Esophagus (tissue), 2 donors: ENCODE measurements around the gene GSC. TPM values are rescaled to one million over a fixed set of nuclear protein-coding genes. Genes with fewer than 3 reads are reported as not detected.
A peak's percentile ranks its signal among the peaks of the same experiment; 100 is the strongest.
"Not testable (repeated sequence)": the region's sequence is repeated elsewhere in the genome, so short reads cannot be mapped to it uniquely, and the experiment has no call there.

Experiments used
- H3K27ac ChIP-seq, 2 donors: one replicate each; pipeline ENCODE4 v1.5.1; 2013; ENCODE audit warnings: low read depth in 2 of 2, mild to moderate bottlenecking in 2 of 2, inconsistent platforms in 1 of 2, low read length in 1 of 2, moderate library complexity in 1 of 2
- H3K27me3 ChIP-seq, 2 donors: one replicate each; pipeline ENCODE4 v1.6.1; 2013; ENCODE audit warnings: low read length in 2 of 2, control low read depth in 1 of 2, mild to moderate bottlenecking in 1 of 2; ENCODE audit not compliant: insufficient read depth in 2 of 2, control insufficient read depth in 1 of 2
- H3K36me3 ChIP-seq, 2 donors: one replicate each; pipeline ENCODE4 v1.6.1; 2013; ENCODE audit warnings: low read length in 1 of 2; ENCODE audit not compliant: control insufficient read depth in 2 of 2, insufficient read depth in 2 of 2
- H3K4me1 ChIP-seq, 2 donors: one replicate each; pipeline ENCODE4 v1.6.1; 2013; ENCODE audit warnings: low read length in 1 of 2; ENCODE audit not compliant: control insufficient read depth in 2 of 2, insufficient read depth in 2 of 2
- H3K4me3 ChIP-seq, 2 donors: one replicate each; pipeline ENCODE4 v1.5.1; 2013; ENCODE audit warnings: low read length in 2 of 2, mild to moderate bottlenecking in 2 of 2, low read depth in 1 of 2, moderate library complexity in 1 of 2
- H3K9me3 ChIP-seq, 2 donors: one replicate each; pipeline ENCODE4 v1.6.1; 2013; ENCODE audit warnings: mild to moderate bottlenecking in 2 of 2, low read depth in 1 of 2, low read length in 1 of 2, moderate library complexity in 1 of 2; ENCODE audit not compliant: control insufficient read depth in 2 of 2, insufficient read depth in 1 of 2
- WGBS, 2 donors: extraction: QIAGEN DNeasy Blood & Tissue Kit; methylation state at CpG; one replicate each; pipeline ENCODE4 v1.1.7; 2013; 5-methylcytosine and 5-hydroxymethylcytosine counted together
- polyA plus RNA-seq, 2 donors: library from polyadenylated mRNA; stranded (reverse); fragments of 200-250 nt; gene quantifications; one replicate each; pipeline ENCODE4 v1.2.3, GENCODE V29; 2013
- donor health status: healthy with polysubstance abuse.
- donor health status: Bipolar disorder and iron deficiency.

GSC gene
- under 1 TPM in 1 of 2 donors, not detected in 1; 0.04 TPM for polyA plus RNA-seq

- 1 to 3% methylated on average over 80 to 96 of the region's 96 CpGs for WGBS, 2 donors
- H3K27ac ChIP-seq = no peak within 1 kb of the TSS
Measured at GRCh38 chr14:94769391-94770250, at the start of gene GSC. Gene GSC, minus strand, starts transcription at chr14:94770113. Its CDS starts 98 bp downstream, at chr14:94770015.

DNA sequence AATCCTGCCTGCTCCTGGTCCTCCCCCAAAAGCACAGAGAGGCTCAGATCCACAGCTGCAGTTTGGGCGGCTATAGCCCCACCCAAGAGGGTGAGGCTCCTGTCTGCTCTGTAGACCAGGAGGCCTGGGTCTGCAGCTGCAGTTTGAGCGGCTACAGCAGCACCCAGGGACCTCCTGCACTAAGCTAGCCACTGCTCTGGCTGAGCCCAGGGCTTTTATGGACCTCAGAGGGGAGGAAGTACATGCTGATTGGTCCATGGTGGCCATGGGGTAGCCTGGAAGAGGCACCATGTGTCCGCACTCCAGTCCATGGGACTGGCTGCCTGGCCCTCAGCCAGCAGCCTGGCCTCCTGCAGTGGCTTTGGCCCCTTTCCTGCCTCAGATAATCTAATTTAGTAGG, 49.6 kb upstream of the GSC start:
- 54 to 57% methylated on average over 3 of the region's 3 CpGs for whole genome bisulfite sequencing, 2 donors

More at GRCh38 chr14:94769391-94770250, at the start of gene GSC:
- Histone ChIP-seq H3K4me1 (peaks cover 11 to 15% of the 10 kb centered on the region in 2 donors), H3K9me3 (peaks cover 0 to 8% of the 10 kb centered on the region in 2 donors), H3K36me3 (no peaks in the 10 kb centered on the region), H3K27me3 (peaks cover 17 to 35% of the 10 kb centered on the region in 2 donors), H3K4me3 (peak within 1 kb of the TSS; percentile 48 to 54)

GRCh38 chr14:94816113-94816512, 46.2 kb upstream of the GSC start:
- Histone ChIP-seq H3K4me3 (no peak overlapping the region), H3K36me3 (no peaks in the 10 kb centered on the region), H3K4me1 (no peaks in the 10 kb centered on the region), H3K27ac (no peak overlapping the region), H3K27me3 (no peaks in the 10 kb centered on the region), H3K9me3 (peaks cover 0 to 2% of the 10 kb centered on the region in 2 donors)
- 25 to 37% methylated on average over 6 of the region's 6 CpGs for WGBS, 2 donors

More for the DNA sequence above, 49.6 kb upstream of the GSC start:
- H3K4me3 ChIP-seq = no peak overlapping the region
- H3K36me3 ChIP-seq = no peaks in the 10 kb centered on the region
- H3K27ac ChIP-seq = no peak overlapping the region
- no peaks in the 10 kb centered on the region for H3K27me3 ChIP-seq
- H3K9me3 ChIP-seq = peaks cover 0 to 2% of the 10 kb centered on the region in 2 donors
- H3K4me1 ChIP-seq = no peaks in the 10 kb centered on the region

DNA sequence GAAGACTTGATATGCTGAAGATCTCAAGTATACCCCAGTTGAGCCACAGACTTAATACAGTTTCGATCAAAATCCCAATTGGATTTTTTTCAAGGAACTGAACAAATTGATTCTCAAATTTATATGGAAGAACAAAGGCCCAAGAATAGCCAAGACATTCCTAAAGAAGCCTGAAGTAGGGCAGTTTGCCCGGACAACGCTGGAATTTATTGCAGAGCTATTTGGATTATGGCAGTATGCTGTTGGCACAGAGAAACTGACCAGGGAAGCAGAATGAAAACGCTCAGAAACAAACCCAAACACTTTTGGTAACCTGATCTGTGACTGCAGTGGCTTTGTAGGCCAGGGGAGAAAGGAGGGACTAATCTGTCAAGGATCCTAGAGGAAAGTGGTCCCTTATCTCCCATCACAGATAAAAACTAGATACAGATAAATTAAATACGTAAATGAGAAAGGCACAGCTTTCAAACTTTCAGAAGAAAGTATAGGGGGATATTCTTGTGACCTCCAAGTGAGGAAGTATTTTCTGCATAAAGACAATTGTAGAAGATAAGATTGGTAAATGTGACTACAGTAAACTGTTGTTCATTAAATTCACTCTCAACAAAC, 35.9 kb upstream of the GSC start:
- no peaks in the 10 kb centered on the region for H3K36me3 ChIP-seq
- H3K9me3 ChIP-seq = no peaks in the 10 kb centered on the region
- WGBS, 2 donors = 31 to 35% methylated on average over 5 of the region's 5 CpGs
- no peaks in the 10 kb centered on the region for H3K27me3 ChIP-seq
- no peaks in the 10 kb centered on the region for H3K4me1 ChIP-seq
- no peak overlapping the region for H3K4me3 ChIP-seq
- H3K27ac ChIP-seq = no peak overlapping the region

DNA sequence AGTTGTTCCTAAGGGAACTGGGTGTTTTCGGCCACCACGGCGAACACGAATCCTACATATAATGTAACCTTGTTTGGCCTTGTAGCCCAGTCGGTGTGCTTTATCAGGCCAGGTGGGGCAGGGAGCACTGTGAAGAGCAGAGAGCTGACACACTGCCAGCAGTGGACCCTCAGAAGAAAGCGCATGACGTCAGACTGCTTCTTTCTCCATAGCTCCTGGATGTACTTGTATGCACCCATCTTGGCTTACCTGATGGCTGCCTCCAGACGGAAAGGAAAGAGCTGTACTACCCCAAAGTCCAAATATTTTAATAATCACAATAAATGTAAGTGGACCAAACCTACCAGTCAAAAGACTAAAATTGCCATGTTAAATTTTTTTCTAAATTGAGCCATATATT, 31.3 kb upstream of the GSC start:
- Histone ChIP-seq H3K4me3 (no peak overlapping the region), H3K27ac (no peak overlapping the region), H3K36me3 (no peaks in the 10 kb centered on the region), H3K9me3 (no peaks in the 10 kb centered on the region), H3K27me3 (no peaks in the 10 kb centered on the region), H3K4me1 (no peaks in the 10 kb centered on the region)
- WGBS, 2 donors = 91% methylated on average over 8 of the region's 8 CpGs

DNA sequence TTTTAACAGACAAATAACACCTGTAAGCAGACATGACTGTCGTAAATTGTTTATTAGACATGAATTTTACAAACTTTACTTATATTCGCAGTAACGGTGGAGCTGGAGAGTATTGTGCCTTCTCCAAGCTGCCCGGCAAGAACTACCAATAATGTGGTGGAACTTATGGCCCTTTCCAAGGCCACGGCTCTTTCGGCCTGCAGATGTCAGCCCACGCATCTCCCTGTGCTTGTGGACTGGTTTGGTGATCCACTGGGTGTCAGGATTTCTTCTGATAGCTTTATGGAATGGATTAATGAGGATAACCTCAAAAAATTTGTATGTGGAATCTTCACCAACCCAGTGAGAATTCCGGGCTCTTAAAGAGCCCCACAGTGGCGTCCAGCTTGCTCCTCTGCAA, 30.9 kb upstream of the GSC start:
- H3K27me3 ChIP-seq, H3K27ac ChIP-seq, H3K4me1 ChIP-seq, H3K36me3 ChIP-seq, H3K4me3 ChIP-seq, H3K9me3 ChIP-seq: not testable (repeated sequence)
- 66 to 76% methylated on average over 9 of the region's 9 CpGs for WGBS, 2 donors

GRCh38 chr14:94797887-94798286, 28.0 kb upstream of the GSC start:
- no peak overlapping the region for H3K4me3 ChIP-seq
- no peak overlapping the region for H3K27ac ChIP-seq
- no peaks in the 10 kb centered on the region for H3K36me3 ChIP-seq
- 84 to 89% methylated on average over 2 of the region's 2 CpGs for WGBS, 2 donors
- H3K4me1 ChIP-seq = no peaks in the 10 kb centered on the region
- H3K9me3 ChIP-seq = no peaks in the 10 kb centered on the region
- H3K27me3 ChIP-seq = no peaks in the 10 kb centered on the region

- Histone ChIP-seq H3K36me3 (no peaks in the 10 kb centered on the region), H3K9me3 (no peaks in the 10 kb centered on the region), H3K27ac (no peak overlapping the region), H3K4me1 (no peaks in the 10 kb centered on the region), H3K4me3 (no peak overlapping the region), H3K27me3 (no peaks in the 10 kb centered on the region)
Measured at GRCh38 chr14:94796278-94796677, 26.4 kb upstream of the GSC start.

GRCh38 chr14:94795372-94795771, 25.5 kb upstream of the GSC start:
- Histone ChIP-seq H3K4me3 (no peak overlapping the region), H3K27ac (no peak overlapping the region), H3K4me1 (no peaks in the 10 kb centered on the region), H3K27me3 (no peaks in the 10 kb centered on the region), H3K9me3 (no peaks in the 10 kb centered on the region), H3K36me3 (no peaks in the 10 kb centered on the region)
- WGBS, 2 donors = 73 to 78% methylated on average over 3 of the region's 3 CpGs
